H1 (cell line): Measurements from ENCODE around the gene TBCB. TPM values are rescaled to one million over a fixed set of nuclear protein-coding genes. Genes with fewer than 3 reads are reported as not detected.

Experiments used
- CTCF ChIA-PET: fragments of 300-600 bp; sonication (Branson Sonifier 250); formaldehyde crosslinking; loops from one replicate; lab custom pipeline; 2021; ENCODE audit not compliant: partially characterized antibody; lab: Charles Lee
- POLR2A ChIA-PET: fragments of 300-600 bp; sonication (Branson Sonifier 250); formaldehyde crosslinking; loops from one replicate; lab custom pipeline; 2021; ENCODE audit warnings: inconsistent platforms; ENCODE audit not compliant: partially characterized antibody; lab: Charles Lee
- DNase-seq, 2 experiments: peaks; one replicate each; pipeline versions ENCODE4 v3.0.0 to v3.0.0-alpha.2; 2010 to 2022; ENCODE audit warnings: low spot score in 2 of 2, low read depth in 1 of 2, mixed read lengths in 1 of 2
- FAIRE-seq: peaks from 2 replicates; lab custom pipeline; 2011; peaks lifted over from hg19 to GRCh38; lab: Jason Lieb, UNC
- H2AFZ ChIP-seq: 2 replicates; pipeline ENCODE4 v1.8.1; 2012; ENCODE audit warnings: low read length, inconsistent platforms
- H2AK5ac ChIP-seq: 2 replicates; pipeline ENCODE4 v1.6.1; 2013; ENCODE audit warnings: low read depth, low read length
- H2BK120ac ChIP-seq: replicated peaks from 2 replicates; pipeline ENCODE3; 2013; ENCODE audit warnings: low read depth, low read length, inconsistent platforms
- H2BK12ac ChIP-seq: 2 replicates; pipeline ENCODE4 v1.6.1; 2013; ENCODE audit warnings: low read depth, low read length
- H2BK15ac ChIP-seq: 2 replicates; pipeline ENCODE4 v1.6.1; 2013; ENCODE audit warnings: low read length
- H2BK20ac ChIP-seq: 2 replicates; pipeline ENCODE4 v1.6.1; 2013; ENCODE audit warnings: low read length
- H2BK5ac ChIP-seq: 2 replicates; pipeline ENCODE4 v1.6.1; 2013; ENCODE audit warnings: low read depth, low read length
- H3K14ac ChIP-seq: 2 replicates; pipeline ENCODE4 v1.6.1; 2013; ENCODE audit warnings: inconsistent platforms; ENCODE audit not compliant: insufficient read length
- H3K18ac ChIP-seq: 2 replicates; pipeline ENCODE4 v1.6.1; 2013; ENCODE audit warnings: low read length; ENCODE audit errors: extremely low read depth
- H3K23ac ChIP-seq: 2 replicates; pipeline ENCODE4 v1.6.1; 2013; ENCODE audit warnings: inconsistent platforms; ENCODE audit not compliant: insufficient read length
- H3K23me2 ChIP-seq: 2 replicates; pipeline ENCODE4 v1.6.1; 2013; ENCODE audit warnings: low read depth, low read length
- H3K27ac ChIP-seq: 2 replicates; pipeline ENCODE4 v1.6.1; 2011; ENCODE audit warnings: low read depth, low read length, inconsistent platforms
- H3K27me3 ChIP-seq, 4 experiments: replicated peaks in 1 of 4; 1 replicate in 1 of 4; 2 replicates in 3 of 4; pipeline versions ENCODE4 v1.6.1 to v1.8.1; 2011 to 2013; ENCODE audit warnings: low read length in 3 of 4, mild to moderate bottlenecking in 3 of 4, inconsistent platforms in 2 of 4, mixed read lengths in 2 of 4, moderate library complexity in 1 of 4; ENCODE audit not compliant: control insufficient read depth in 3 of 4, insufficient read depth in 3 of 4; ENCODE audit errors: extremely low read depth in 1 of 4
- H3K36me3 ChIP-seq, 4 experiments: 2 replicates each; pipeline versions ENCODE4 v1.6.1 to v1.8.1; 2011 to 2013; ENCODE audit warnings: mild to moderate bottlenecking in 4 of 4, low read length in 3 of 4, moderate library complexity in 2 of 4, control low read depth in 1 of 4, inconsistent platforms in 1 of 4; ENCODE audit not compliant: insufficient read depth in 4 of 4, control insufficient read depth in 2 of 4
- H3K4ac ChIP-seq: replicated peaks from 2 replicates; pipeline ENCODE3; 2013; ENCODE audit warnings: low read length, low read depth, mixed read lengths, inconsistent platforms; ENCODE audit not compliant: insufficient read length
- H3K4me1 ChIP-seq, 4 experiments: replicated peaks in 1 of 4; 1 replicate in 1 of 4; 2 replicates in 3 of 4; pipeline versions ENCODE4 v1.6.1 to v1.8.1; 2011 to 2013; ENCODE audit warnings: low read length in 3 of 4, inconsistent platforms in 2 of 4, mixed read lengths in 1 of 4; ENCODE audit not compliant: insufficient read depth in 4 of 4, control insufficient read depth in 3 of 4
- H3K4me2 ChIP-seq, 2 experiments: 2 replicates each; pipeline versions ENCODE4 v1.6.1 to v1.8.1; 2011 to 2013; ENCODE audit warnings: low read depth in 2 of 2, low read length in 2 of 2, control low read depth in 1 of 2, inconsistent platforms in 1 of 2, mild to moderate bottlenecking in 1 of 2; ENCODE audit not compliant: insufficient read depth in 1 of 2
- H3K4me3 ChIP-seq, 4 experiments: fragments of 200-600, 300-600 bp in 1 of 4; sonication (generic), shearing (Covaris generic), sonication (Bioruptor Twin) in 1 of 4; 2 replicates each; pipeline versions ENCODE4 v1.5.1 to v1.8.1; 2011 to 2016; ENCODE audit warnings: low read length in 4 of 4, low read depth in 3 of 4, control low read depth in 2 of 4, inconsistent platforms in 2 of 4, mild to moderate bottlenecking in 2 of 4, mixed read lengths in 1 of 4, moderate library complexity in 1 of 4; ENCODE audit not compliant: insufficient read depth in 2 of 4; ENCODE audit errors: extremely low read depth in 1 of 4
- H3K56ac ChIP-seq: replicated peaks from 2 replicates; pipeline ENCODE3; 2013; ENCODE audit warnings: low read depth, mild to moderate bottlenecking, mixed read lengths, low read length, inconsistent platforms; ENCODE audit not compliant: insufficient read length
- H3K79me1 ChIP-seq: 2 replicates; pipeline ENCODE4 v1.6.1; 2013; ENCODE audit warnings: low read depth, low read length, control low read depth
- H3K79me2 ChIP-seq, 2 experiments: 2 replicates each; pipeline versions ENCODE4 v1.6.1 to v1.8.1; 2012 to 2013; ENCODE audit warnings: low read length in 2 of 2, mild to moderate bottlenecking in 2 of 2, inconsistent platforms in 1 of 2; ENCODE audit not compliant: insufficient read depth in 2 of 2, control insufficient read depth in 1 of 2
- H3K9ac ChIP-seq, 4 experiments: replicated peaks in 1 of 4; 1 replicate in 1 of 4; 2 replicates in 3 of 4; pipeline versions ENCODE4 v1.6.1 to v1.8.1; 2011 to 2013; ENCODE audit warnings: low read depth in 3 of 4, low read length in 3 of 4, control low read depth in 2 of 4, mild to moderate bottlenecking in 2 of 4, moderate library complexity in 2 of 4, inconsistent platforms in 1 of 4; ENCODE audit errors: extremely low read depth in 1 of 4
- H3K9me3 ChIP-seq, 2 experiments: 2 replicates each; pipeline versions ENCODE4 v1.6.1 to v1.8.1; 2012 to 2013; ENCODE audit warnings: mild to moderate bottlenecking in 2 of 2, moderate library complexity in 2 of 2, control low read depth in 1 of 2, inconsistent platforms in 1 of 2, low read depth in 1 of 2, low read length in 1 of 2, mixed read lengths in 1 of 2; ENCODE audit not compliant: insufficient read depth in 2 of 2
- H4K20me1 ChIP-seq, 2 experiments: replicated peaks in 1 of 2; 2 replicates each; pipeline versions ENCODE3 to v1.8.1; 2011 to 2013; ENCODE audit warnings: inconsistent platforms in 2 of 2, low read length in 2 of 2, mild to moderate bottlenecking in 1 of 2; ENCODE audit not compliant: insufficient read depth in 2 of 2, control insufficient read depth in 1 of 2
- H4K5ac ChIP-seq: 2 replicates; pipeline ENCODE4 v1.6.1; 2013; ENCODE audit warnings: low read length, low read depth, mixed read lengths, inconsistent platforms; ENCODE audit not compliant: insufficient read length
- H4K8ac ChIP-seq: 2 replicates; pipeline ENCODE4 v1.8.0; 2013; ENCODE audit warnings: mild to moderate bottlenecking, moderate library complexity, low read length, inconsistent platforms; ENCODE audit not compliant: insufficient read depth; ENCODE audit errors: extremely low read depth
- H4K91ac ChIP-seq: replicated peaks from 2 replicates; pipeline ENCODE3; 2013; ENCODE audit warnings: low read length, mixed read lengths, inconsistent platforms; ENCODE audit not compliant: insufficient read length
- BRCA1 ChIP-seq: IDR thresholded peaks from 2 replicates; pipeline ENCODE4 v1.6.1; 2012; ENCODE audit warnings: low read depth, low read length, improper control_type of control experiment
- EGR1 ChIP-seq: IDR thresholded peaks from 2 replicates; pipeline ENCODE4 v1.6.1; 2011; ENCODE audit warnings: low read depth, low read length, borderline replicate concordance
- FOSL1 ChIP-seq: IDR thresholded peaks from 2 replicates; pipeline ENCODE4 v1.6.1; 2011; ENCODE audit warnings: mild to moderate bottlenecking, low read depth, low read length, moderate library complexity; ENCODE audit not compliant: insufficient read depth
- HDAC2 ChIP-seq, 2 experiments: fragments of 300-600 bp in 1 of 2; sonication (generic) in 1 of 2; IDR thresholded peaks; 2 replicates each; pipeline ENCODE4 v1.6.1; 2011 to 2012; ENCODE audit warnings: low read depth in 2 of 2, low read length in 2 of 2, mild to moderate bottlenecking in 2 of 2, moderate library complexity in 2 of 2, borderline replicate concordance in 1 of 2, inconsistent platforms in 1 of 2
- JUN ChIP-seq: IDR thresholded peaks from 2 replicates; pipeline ENCODE4 v1.6.1; 2011; ENCODE audit warnings: low read depth, mild to moderate bottlenecking, improper control_type of control experiment, low read length
- KDM4A ChIP-seq: IDR thresholded peaks from one replicate; pipeline ENCODE4 v1.7.1; 2012; ENCODE audit warnings: low read depth, mild to moderate bottlenecking, moderate library complexity, low read length, inconsistent platforms; ENCODE audit not compliant: severe bottlenecking
- MAFK ChIP-seq: IDR thresholded peaks from 2 replicates; pipeline ENCODE4 v1.6.1; 2012; ENCODE audit warnings: low read depth, mild to moderate bottlenecking, improper control_type of control experiment, low read length
- RAD21 ChIP-seq, 2 experiments: IDR thresholded peaks in 1 of 2; conservative IDR thresholded peaks in 1 of 2; 2 replicates each; pipeline ENCODE4 v1.6.1; 2011; ENCODE audit warnings: low read depth in 2 of 2, low read length in 2 of 2, improper control_type of control experiment in 1 of 2, inconsistent platforms in 1 of 2, mild to moderate bottlenecking in 1 of 2, moderate library complexity in 1 of 2
- SAP30 ChIP-seq: fragments of 300-600 bp; sonication (generic); IDR thresholded peaks from 2 replicates; pipeline ENCODE4 v1.7.1; 2012; ENCODE audit warnings: low read length, moderate library complexity, mild to moderate bottlenecking, inconsistent platforms; ENCODE audit not compliant: insufficient read depth, insufficient replicate concordance
- SIRT6 ChIP-seq: IDR thresholded peaks from one replicate; pipeline ENCODE4 v1.7.1; 2012; ENCODE audit warnings: low read length, inconsistent platforms
- SIX5 ChIP-seq: IDR thresholded peaks from 2 replicates; pipeline ENCODE4 v1.6.1; 2011; ENCODE audit warnings: mild to moderate bottlenecking, low read depth, low read length
- SP2 ChIP-seq: IDR thresholded peaks from 2 replicates; pipeline ENCODE4 v1.6.1; 2012; ENCODE audit warnings: mild to moderate bottlenecking, low read length, inconsistent platforms
- YY1 ChIP-seq: IDR thresholded peaks from 2 replicates; pipeline ENCODE4 v1.6.1; 2011; ENCODE audit warnings: low read depth, mild to moderate bottlenecking, low read length
- ZNF274 ChIP-seq: IDR thresholded peaks from 2 replicates; pipeline ENCODE4 v1.7.0; 2012; ENCODE audit warnings: low read length, borderline replicate concordance; ENCODE audit errors: extremely low read depth
- WGBS, 2 experiments: shearing (Covaris generic) in 1 of 2; methylation state at CpG; one replicate each; pipeline versions ENCODE4 v1.1.6 to v1.1.7; 2013 to 2015; ENCODE audit warnings: low lambda C conversion rate in 2 of 2, mixed read lengths in 2 of 2, inconsistent platforms in 1 of 2, low coverage in 1 of 2, missing lambda C conversion rate in 1 of 2; ENCODE audit not compliant: insufficient replicate concordance in 2 of 2, insufficient coverage in 1 of 2, insufficient read length in 1 of 2; ENCODE audit errors: extremely low coverage in 1 of 2, missing lambda C conversion rate in 1 of 2; 5-methylcytosine and 5-hydroxymethylcytosine counted together
- polyA plus RNA-seq, 7 experiments: library from polyadenylated mRNA; depleted of rRNA in 3 of 7; stranded (reverse) in 5 of 7; unstranded in 2 of 7; fragments of >200 nt in 5 of 7; fragments of 200-250 nt in 2 of 7; gene quantifications; 1 replicate in 5 of 7; 2 replicates in 1 of 7; 4 replicates in 1 of 7; pipeline versions ENCODE4 v1.2.1 to v1.2.3, GENCODE V29; 2011 to 2013; ENCODE audit warnings: missing spikeins in 2 of 7, mixed read lengths in 2 of 7
- total RNA-seq: library from RNA; stranded (reverse); fragmentation: NEBNext Ultra II Directional; extraction: Animal tissue kit (Norgen Biotek cat#: 25700); gene quantifications from 2 replicates; pipeline ENCODE4 v1.2.1, GENCODE V29; 2021

The TBCB gene
- total and polyA plus RNA-seq, 2 of the 8 experiments (the other 6 are each of a cell fraction or from before 2014, with no cell fraction given) = 153 to 286 TPM

GRCh38 chr19:36142496-36142895 is 27.2 kb downstream of the TBCB start:
- peaks cover 17 to 41% (median 38%) of the 10 kb centered on the region in 4 experiments for H3K36me3 ChIP-seq
- no peak overlapping the region for H3K23ac ChIP-seq
- no peak overlapping the region for H3K14ac ChIP-seq
- H3K9ac ChIP-seq = no peak overlapping the region
- no peak overlapping the region for H4K5ac ChIP-seq
- H3K23me2 ChIP-seq = peaks cover 13% of the 10 kb centered on the region; the same call in 1 of the 2 replicates
- H2BK12ac ChIP-seq = no peak overlapping the region
- H2BK120ac ChIP-seq = no peak overlapping the region
- peaks cover 0 to 3% (median 3%) of the 10 kb centered on the region in 4 experiments; a peak in 3 of 7 replicates for H3K4me1 ChIP-seq
- no peak overlapping the region for H3K4ac ChIP-seq
- H4K20me1 ChIP-seq = peaks cover 0 to 8% of the 10 kb centered on the region in 2 experiments
- H3K79me2 ChIP-seq = peaks cover 0 to 12% of the 10 kb centered on the region in 2 experiments; a peak in 1 of 4 replicates
- H3K9me3 ChIP-seq = no peaks in the 10 kb centered on the region
- no peaks in the 10 kb centered on the region for H3K27me3 ChIP-seq
- H2BK15ac ChIP-seq = no peak overlapping the region
- no peak overlapping the region for H4K8ac ChIP-seq
- H3K79me1 ChIP-seq = peaks cover 3% of the 10 kb centered on the region
- FAIRE-seq (no peak), DNase-seq (no peak)
- no peak overlapping the region for H3K56ac ChIP-seq
- H4K91ac ChIP-seq = no peak overlapping the region
- 93% methylated on average over 9 of the region's 9 CpGs; no CpG with 5 or more reads in 1 of the 2 experiments for WGBS, 2 experiments
- ChIA-PET POLR2A (interaction anchor here (1.2 to 2.3 kb wide), 2 partner anchors 9 to 10 kb away, joined by 3 to 7 read pairs; partner anchors contain the start of gene COX7A1), CTCF (interaction anchor here (1.3 to 1.5 kb wide), 2 partner anchors 13 to 15 kb away, joined by 3 to 5 read pairs; no protein-coding TSS in a partner anchor)
- no peak overlapping the region for H3K18ac ChIP-seq
- H2AK5ac ChIP-seq = no peak overlapping the region
- no peak overlapping the region for H2BK20ac ChIP-seq
- no peak overlapping the region; a peak in 1 of 4 replicates for H3K4me2 ChIP-seq
- H2BK5ac ChIP-seq = no peak overlapping the region
- H2AFZ ChIP-seq = no peak overlapping the region
- no peak overlapping the region for H3K27ac ChIP-seq
- H3K4me3 ChIP-seq = no peak overlapping the region
- TF ChIP-seq SAP30 (no peak), BRCA1 (no peak), HDAC2 (IDR thresholded peaks at IDR 0.05; ENCODE audit: borderline replicate concordance in 1 of 2, low read depth in 2 of 2, low read length in 2 of 2) (no peak), JUN (no peak), YY1 (no peak), SIRT6 (no peak), FOSL1 (no peak), SIX5 (no peak), EGR1 (no peak), MAFK (no peak), SP2 (no peak), KDM4A (no peak), ZNF274 (no peak), RAD21 (IDR thresholded peaks at IDR 0.05 in 1 of 2, conservative IDR thresholded peaks at IDR 0.05 in 1 of 2; ENCODE audit: low read depth in 2 of 2, low read length in 2 of 2) (no peak)
